Measurements from ENCODE around the gene SLFN5.

The SLFN5 gene

GRCh38 chr17:35312346-35312745 is 69.5 kb downstream of the SLFN5 start:
- DNase-seq (ENCODE audit: low read depth), result no peak
- TF ChIP-seq CTCF (IDR thresholded peaks at IDR 0.05; ENCODE audit: insufficient read depth, low read depth, low read length, missing control alignments), result no peak
- no peak overlapping the region for H3K4me3 ChIP-seq (ENCODE audit: low read length)

GRCh38 chr17:35312790-35313711 is 70.2 kb downstream of the SLFN5 start:
- TF ChIP-seq CTCF (IDR thresholded peaks at IDR 0.05; ENCODE audit: insufficient read depth, low read depth, low read length, missing control alignments), result peak; percentile 83
- H3K4me3 ChIP-seq (ENCODE audit: low read length), result no peak overlapping the region
- peak; percentile 77 for DNase-seq (ENCODE audit: low read depth)

- TF ChIP-seq CTCF (IDR thresholded peaks at IDR 0.05; ENCODE audit: insufficient read depth, low read depth, low read length, missing control alignments), result no peak
- DNase-seq (ENCODE audit: low read depth), result no peak
- no peak overlapping the region for H3K4me3 ChIP-seq (ENCODE audit: low read length)
These were observed 71.1 kb downstream of the SLFN5 start for GRCh38 chr17:35313875-35314409.

GRCh38 chr17:35314415-35315216 is 71.7 kb downstream of the SLFN5 start:
- H3K4me3 ChIP-seq (ENCODE audit: low read length), result no peak overlapping the region
- DNase-seq (ENCODE audit: low read depth), result peak; percentile 27
- TF ChIP-seq CTCF (IDR thresholded peaks at IDR 0.05; ENCODE audit: insufficient read depth, low read depth, low read length, missing control alignments), result no peak

- peak; percentile 88 for DNase-seq (ENCODE audit: low read depth)
- no peak for TF ChIP-seq CTCF (IDR thresholded peaks at IDR 0.05; ENCODE audit: insufficient read depth, low read depth, low read length, missing control alignments)
- H3K4me3 ChIP-seq (ENCODE audit: low read length), result no peak overlapping the region
These were observed 72.4 kb downstream of the SLFN5 start for GRCh38 chr17:35315283-35315682.

GRCh38 chr17:35315971-35316370 is 73.1 kb downstream of the SLFN5 start:
- H3K4me3 ChIP-seq (ENCODE audit: low read length), result no peak overlapping the region
- TF ChIP-seq CTCF (IDR thresholded peaks at IDR 0.05; ENCODE audit: insufficient read depth, low read depth, low read length, missing control alignments), result no peak
- no peak for DNase-seq (ENCODE audit: low read depth)
